Calu3 (cell line): Measurements from ENCODE around the gene CERCAM. TPM values are rescaled to one million over a fixed set of nuclear protein-coding genes. Genes with fewer than 3 reads are reported as not detected.
A peak's percentile ranks its signal among the peaks of the same experiment; 100 is the strongest.

Source experiments
- BruUV-seq: library from RNA; stranded (reverse); fragments of 400-500 nt; replicated peaks from 2 replicates; lab custom pipeline; 2021; lab: Mats Ljungman, UMichigan
- CTCF ChIA-PET: fragments of 300-600 bp; sonication (Branson Sonifier 250); formaldehyde crosslinking; loops from one replicate; lab custom pipeline; 2022; ENCODE audit warnings: antibody characterized with exemption; lab: Charles Lee
- DNase-seq: peaks from one replicate; pipeline ENCODE4 v3.0.0; 2022
- H3K27ac Mint-ChIP-seq: one replicate; pipeline ENCODE4 v1.8.0; 2022; ENCODE audit warnings: mixed read lengths; ENCODE audit not compliant: unreplicated experiment
- H3K27me3 Mint-ChIP-seq: one replicate; pipeline ENCODE4 v1.8.0; 2022; ENCODE audit warnings: mixed read lengths; ENCODE audit not compliant: unreplicated experiment
- H3K36me3 Mint-ChIP-seq: one replicate; pipeline ENCODE4 v1.8.0; 2022; ENCODE audit warnings: mild to moderate bottlenecking, moderate library complexity, mixed read lengths; ENCODE audit not compliant: insufficient read depth, unreplicated experiment
- H3K4me1 Mint-ChIP-seq: one replicate; pipeline ENCODE4 v1.8.0; 2022; ENCODE audit warnings: mild to moderate bottlenecking, low read depth, mixed read lengths; ENCODE audit not compliant: unreplicated experiment
- H3K4me3 Mint-ChIP-seq: one replicate; pipeline ENCODE4 v1.8.0; 2022; ENCODE audit warnings: mild to moderate bottlenecking, low read depth, moderate library complexity, mixed read lengths; ENCODE audit not compliant: unreplicated experiment
- H3K9me3 Mint-ChIP-seq: one replicate; pipeline ENCODE4 v1.8.0; 2022; ENCODE audit warnings: low read depth, mixed read lengths; ENCODE audit not compliant: unreplicated experiment
- intact Hi-C: fragments of 100-400 bp; cut with micrococcal nuclease; formaldehyde crosslinking; loops from one replicate; pipeline ENCODE4 v1.10.0; 2022; ENCODE audit not compliant: unreplicated experiment
- total RNA-seq: library from RNA; stranded (reverse); gene quantifications from 2 replicates; pipeline ENCODE4 v1.2.3, GENCODE V29; 2022
- TF ChIP-seq, protein P1 (sequence below): fragments of 200-600 bp; IDR thresholded peaks from one replicate; pipeline ENCODE4 v1.8.0; 2022; ENCODE audit warnings: antibody characterized with exemption; ENCODE audit not compliant: unreplicated experiment

CERCAM gene
- total RNA-seq, 1 experiment from 2014 or later: 11.5 TPM

DNA sequence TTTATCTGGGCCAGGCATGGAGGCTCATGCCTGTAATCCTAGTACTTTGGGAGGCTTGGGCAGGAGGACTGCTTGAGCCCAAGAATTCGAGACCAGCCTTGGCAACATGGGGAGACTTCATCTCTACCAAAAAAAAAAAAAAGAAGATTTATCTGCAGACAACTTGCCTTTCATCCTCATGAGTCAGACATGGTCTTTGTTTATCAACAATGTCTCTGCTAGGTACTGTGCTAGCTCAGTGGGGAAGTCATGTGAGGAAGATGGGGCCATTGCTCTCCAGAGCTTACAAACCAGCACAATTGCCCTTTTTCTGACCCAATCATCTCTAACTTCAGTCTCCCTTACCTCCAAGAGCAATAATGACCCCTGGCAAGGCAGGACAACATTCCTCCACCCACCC is 47.9 kb upstream of the CERCAM start:
- TF ChIP-seq, protein P1, sequence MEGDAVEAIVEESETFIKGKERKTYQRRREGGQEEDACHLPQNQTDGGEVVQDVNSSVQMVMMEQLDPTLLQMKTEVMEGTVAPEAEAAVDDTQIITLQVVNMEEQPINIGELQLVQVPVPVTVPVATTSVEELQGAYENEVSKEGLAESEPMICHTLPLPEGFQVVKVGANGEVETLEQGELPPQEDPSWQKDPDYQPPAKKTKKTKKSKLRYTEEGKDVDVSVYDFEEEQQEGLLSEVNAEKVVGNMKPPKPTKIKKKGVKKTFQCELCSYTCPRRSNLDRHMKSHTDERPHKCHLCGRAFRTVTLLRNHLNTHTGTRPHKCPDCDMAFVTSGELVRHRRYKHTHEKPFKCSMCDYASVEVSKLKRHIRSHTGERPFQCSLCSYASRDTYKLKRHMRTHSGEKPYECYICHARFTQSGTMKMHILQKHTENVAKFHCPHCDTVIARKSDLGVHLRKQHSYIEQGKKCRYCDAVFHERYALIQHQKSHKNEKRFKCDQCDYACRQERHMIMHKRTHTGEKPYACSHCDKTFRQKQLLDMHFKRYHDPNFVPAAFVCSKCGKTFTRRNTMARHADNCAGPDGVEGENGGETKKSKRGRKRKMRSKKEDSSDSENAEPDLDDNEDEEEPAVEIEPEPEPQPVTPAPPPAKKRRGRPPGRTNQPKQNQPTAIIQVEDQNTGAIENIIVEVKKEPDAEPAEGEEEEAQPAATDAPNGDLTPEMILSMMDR: no peak
- intact Hi-C loops: no loop called here
- no peak for DNase-seq
- Mint-ChIP-seq H3K27ac (no peak overlapping the region), H3K4me1 (peaks cover 32% of the 10 kb centered on the region), H3K9me3 (no peaks in the 10 kb centered on the region), H3K4me3 (peak overlapping the region; percentile 79), H3K27me3 (no peaks in the 10 kb centered on the region), H3K36me3 (peaks cover 22% of the 10 kb centered on the region)
- no TSS peak for BruUV-seq
- CTCF ChIA-PET: no interaction called here

DNA sequence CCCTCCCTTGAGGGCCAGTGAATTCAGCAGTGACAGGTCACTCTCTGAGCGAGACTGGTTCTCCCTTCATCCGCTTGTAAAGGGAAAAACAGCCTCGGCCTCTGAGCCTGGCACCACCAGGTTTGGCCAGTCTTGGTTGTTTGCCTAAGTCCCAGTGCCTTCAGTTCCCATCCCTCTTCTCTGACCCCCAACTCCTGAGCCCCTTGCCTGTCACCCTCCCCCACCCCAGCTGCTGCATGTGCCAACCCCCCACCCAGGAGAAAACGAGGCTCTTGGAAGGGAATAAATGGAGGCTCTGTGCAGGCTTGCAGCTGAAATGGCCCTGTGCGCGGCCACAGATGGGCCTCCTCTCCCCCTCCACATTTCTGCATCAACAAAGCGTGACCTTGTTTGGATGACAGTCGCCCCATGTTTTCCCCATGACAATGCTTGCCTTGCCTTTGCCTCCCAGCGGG is 46.4 kb upstream of the CERCAM start:
- H3K9me3 Mint-ChIP-seq: no peaks in the 10 kb centered on the region
- no TSS peak for BruUV-seq
- no peak overlapping the region for H3K4me3 Mint-ChIP-seq
- intact Hi-C loops: no loop called here
- peaks cover 22% of the 10 kb centered on the region for H3K36me3 Mint-ChIP-seq
- peaks cover 32% of the 10 kb centered on the region for H3K4me1 Mint-ChIP-seq
- CTCF ChIA-PET: no interaction called here
- H3K27ac Mint-ChIP-seq: no peak overlapping the region
- no peaks in the 10 kb centered on the region for H3K27me3 Mint-ChIP-seq
- TF ChIP-seq, protein P1: no peak
- DNase-seq: no peak

DNA sequence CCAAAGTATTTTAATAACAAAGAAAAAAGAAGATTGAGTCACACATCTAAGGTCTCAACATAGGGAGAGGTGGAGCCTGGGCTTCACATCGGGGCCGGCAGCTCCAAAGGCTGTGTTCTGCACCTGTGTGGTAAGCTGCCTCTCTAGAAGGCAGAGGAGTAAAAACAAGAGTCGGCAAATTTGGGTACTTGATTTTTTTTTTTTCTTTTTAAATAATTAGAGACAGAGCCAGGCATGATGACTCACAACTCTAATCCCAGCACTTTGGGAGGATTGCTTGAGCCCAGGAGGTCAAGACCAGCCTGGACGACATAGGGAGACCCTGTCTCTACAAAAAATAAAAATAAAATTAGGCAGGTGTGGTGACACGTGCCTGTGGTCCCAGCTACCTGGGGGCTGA is 44.8 kb upstream of the CERCAM start:
- no peak for DNase-seq
- CTCF ChIA-PET: no interaction called here
- H3K36me3 Mint-ChIP-seq: peaks cover 17% of the 10 kb centered on the region
- no peak overlapping the region for H3K4me3 Mint-ChIP-seq
- peaks cover 21% of the 10 kb centered on the region for H3K4me1 Mint-ChIP-seq
- no peaks in the 10 kb centered on the region for H3K9me3 Mint-ChIP-seq
- intact Hi-C loops: no loop called here
- no peak overlapping the region for H3K27ac Mint-ChIP-seq
- H3K27me3 Mint-ChIP-seq: no peaks in the 10 kb centered on the region
- BruUV-seq: no TSS peak
- TF ChIP-seq, protein P1: no peak

DNA sequence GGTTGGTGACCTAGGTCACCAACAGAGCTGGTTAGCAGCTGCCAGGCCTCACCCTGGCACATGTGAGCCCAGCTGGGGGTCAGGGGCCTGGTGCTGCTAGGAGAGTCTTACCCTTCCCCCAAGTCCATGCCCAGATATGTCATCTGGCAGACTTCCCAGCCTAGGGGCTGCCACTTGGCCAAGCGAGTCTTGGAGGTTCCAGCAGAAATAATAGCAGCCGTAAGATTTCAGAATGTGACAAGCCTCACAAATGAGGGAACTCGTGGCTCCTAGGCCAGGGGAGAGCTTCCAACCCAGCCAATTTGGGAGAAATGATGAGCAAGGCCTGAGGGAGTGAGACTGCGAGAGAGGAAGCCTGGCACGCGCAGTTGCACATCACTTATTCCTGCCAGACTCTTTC is 38.4 kb upstream of the CERCAM start:
- BruUV-seq: no TSS peak
- Mint-ChIP-seq H3K27ac (no peak overlapping the region), H3K9me3 (no peaks in the 10 kb centered on the region), H3K27me3 (no peaks in the 10 kb centered on the region), H3K4me3 (no peak overlapping the region), H3K36me3 (no peaks in the 10 kb centered on the region), H3K4me1 (no peaks in the 10 kb centered on the region)
- intact Hi-C loops: no loop called here
- TF ChIP-seq, protein P1: no peak
- CTCF ChIA-PET: no interaction called here
- DNase-seq: no peak
